ENCODE measurements around the gene ZNF296.

Gene ZNF296

GRCh38 chr19:45103156-45103507 is 26.9 kb upstream of the ZNF296 start:
- no peak for DNase-seq (ENCODE audit: low read depth)

- DNase-seq (ENCODE audit: low read depth) = no peak
These were observed 26.2 kb upstream of the ZNF296 start for GRCh38 chr19:45102481-45102880.

GRCh38 chr19:45101806-45102205 is 25.5 kb upstream of the ZNF296 start:
- no peak for DNase-seq (ENCODE audit: low read depth)

GRCh38 chr19:45100846-45101252 is 24.6 kb upstream of the ZNF296 start:
- no peak for DNase-seq (ENCODE audit: low read depth)

GRCh38 chr19:45100201-45100600 is 23.9 kb upstream of the ZNF296 start:
- DNase-seq (ENCODE audit: low read depth) = no peak

- DNase-seq (ENCODE audit: low read depth) = no peak
These were observed 23.4 kb upstream of the ZNF296 start for GRCh38 chr19:45099467-45100191.

- DNase-seq (ENCODE audit: low read depth) = no peak
These were observed 22.5 kb upstream of the ZNF296 start for GRCh38 chr19:45098521-45099466.

GRCh38 chr19:45097776-45098520 is 21.7 kb upstream of the ZNF296 start:
- DNase-seq (ENCODE audit: low read depth) = no peak

GRCh38 chr19:45097450-45097775 is 21.1 kb upstream of the ZNF296 start:
- DNase-seq (ENCODE audit: low read depth) = no peak

- DNase-seq (ENCODE audit: low read depth) = no peak
These were observed 20.4 kb upstream of the ZNF296 start for GRCh38 chr19:45096700-45097099.

- DNase-seq (ENCODE audit: low read depth) = no peak
These were observed 19.5 kb upstream of the ZNF296 start for GRCh38 chr19:45095496-45096413.

- DNase-seq (ENCODE audit: low read depth) = no peak
These were observed 18.4 kb upstream of the ZNF296 start for GRCh38 chr19:45094707-45095106.

- DNase-seq (ENCODE audit: low read depth) = no peak
These were observed 17.9 kb upstream of the ZNF296 start for GRCh38 chr19:45094137-45094536.

- peak; percentile 85 for DNase-seq (ENCODE audit: low read depth)
These were observed 16.7 kb upstream of the ZNF296 start, which contains the start of gene PPP1R37 for GRCh38 chr19:45092747-45093678. PPP1R37 (plus strand) TSS chr19:45093179; CDS start chr19:45093326, 147 bp downstream.

GRCh38 chr19:45091031-45091923 is 15.0 kb upstream of the ZNF296 start:
- peak; percentile 95 for DNase-seq (ENCODE audit: low read depth)

- DNase-seq (ENCODE audit: low read depth) = no peak
These were observed 14.3 kb upstream of the ZNF296 start for GRCh38 chr19:45090606-45091005.

GRCh38 chr19:45090034-45090433 is 13.8 kb upstream of the ZNF296 start:
- no peak for DNase-seq (ENCODE audit: low read depth)

- DNase-seq (ENCODE audit: low read depth) = no peak
These were observed 11.3 kb upstream of the ZNF296 start for GRCh38 chr19:45087531-45087930.

GRCh38 chr19:45086480-45086879 is 10.2 kb upstream of the ZNF296 start:
- DNase-seq (ENCODE audit: low read depth) = no peak
